Kidney epithelial cell (primary cell): ENCODE results near the gene NACC2. TPM values are rescaled to one million over a fixed set of nuclear protein-coding genes. Genes with fewer than 3 reads are reported as not detected.

Source experiments
- DNase-seq: peaks from one replicate; pipeline ENCODE4 v3.0.0-alpha.2; 2010; ENCODE audit warnings: low read depth
- H3K27me3 ChIP-seq: 2 replicates; pipeline ENCODE4 v1.6.0; 2011; ENCODE audit warnings: low read length; ENCODE audit not compliant: control insufficient read depth, insufficient read depth
- H3K36me3 ChIP-seq: 2 replicates; pipeline ENCODE4 v1.5.1; 2011; ENCODE audit warnings: low read length; ENCODE audit not compliant: control insufficient read depth, insufficient read depth
- H3K4me3 ChIP-seq: 2 replicates; pipeline ENCODE4 v1.5.1; 2011; ENCODE audit warnings: low read depth, mild to moderate bottlenecking, control low read depth, low read length
- CTCF ChIP-seq: IDR thresholded peaks from 2 replicates; pipeline ENCODE4 v1.5.1; 2011; ENCODE audit warnings: mild to moderate bottlenecking, moderate library complexity, low read length, control low read depth, inconsistent platforms; ENCODE audit not compliant: insufficient read depth, poor library complexity, severe bottlenecking
- total RNA-seq: library from RNA; depleted of rRNA; stranded (reverse); fragments of >200 nt; gene quantifications from 2 replicates; pipeline ENCODE4 v1.2.3, GENCODE V29; 2015

Gene NACC2
- total RNA-seq, 1 donor from 2014 or later: 26.0 TPM

DNA sequence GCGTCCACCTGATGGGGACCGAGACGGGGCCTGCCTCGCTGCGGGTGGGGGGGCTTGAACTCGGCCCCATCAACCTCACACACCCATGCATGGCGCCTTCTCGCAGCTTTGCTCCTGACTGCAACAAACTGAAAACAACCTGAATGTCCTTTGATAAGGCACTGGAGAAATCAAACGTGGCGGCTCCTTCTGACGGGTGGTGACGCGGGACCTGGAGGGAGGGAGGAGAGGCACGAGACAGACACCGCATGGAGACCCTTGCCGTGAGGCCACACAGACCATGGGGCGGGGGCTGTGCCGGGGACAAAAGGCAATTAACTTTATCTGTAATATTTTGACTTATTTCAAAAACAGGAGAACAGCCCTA is 48.6 kb downstream of the NACC2 start:
- H3K4me3 ChIP-seq: no peak overlapping the region
- no peaks in the 10 kb centered on the region for H3K27me3 ChIP-seq
- no peak for DNase-seq
- H3K36me3 ChIP-seq: peaks cover 4% of the 10 kb centered on the region
- no peak for TF ChIP-seq CTCF

- no peak for TF ChIP-seq CTCF
- no peak overlapping the region for H3K4me3 ChIP-seq
- DNase-seq: no peak
- peaks cover 4% of the 10 kb centered on the region for H3K36me3 ChIP-seq
- H3K27me3 ChIP-seq: no peaks in the 10 kb centered on the region
These were observed 49.2 kb downstream of the NACC2 start for GRCh38 chr9:136045595-136046553.

DNA sequence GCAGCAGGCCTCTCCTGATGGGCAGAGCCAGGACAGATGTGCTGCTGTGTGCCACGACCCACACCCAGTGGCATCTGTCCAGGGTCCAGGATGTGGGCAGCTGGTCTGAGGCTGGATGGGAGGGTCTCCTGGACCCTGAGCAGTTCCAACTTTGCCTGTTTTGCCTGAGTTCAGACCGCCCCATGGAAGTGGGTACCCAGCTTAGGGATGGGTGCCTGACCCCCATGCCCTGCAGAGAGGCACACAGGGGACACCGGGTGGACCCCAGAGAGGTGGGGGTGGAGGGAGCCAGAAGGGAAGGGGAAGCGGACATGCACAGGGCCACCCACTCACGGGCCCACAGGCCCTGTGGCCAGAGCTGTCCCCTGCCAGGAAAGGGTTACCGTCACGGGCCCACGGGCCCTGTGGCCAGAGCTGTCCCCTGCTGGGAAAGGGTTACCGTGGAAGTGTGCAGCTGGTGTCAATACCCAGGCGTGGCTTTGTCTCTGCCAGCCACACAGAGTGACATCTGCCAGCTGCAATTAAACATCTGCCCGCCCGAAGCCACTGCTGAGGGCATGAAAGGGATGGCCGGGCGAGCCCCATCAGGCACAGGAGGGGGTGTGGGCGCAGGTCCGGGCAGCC is 50.0 kb downstream of the NACC2 start:
- Histone ChIP-seq H3K4me3 (no peak overlapping the region), H3K36me3 (peaks cover 4% of the 10 kb centered on the region), H3K27me3 (no peaks in the 10 kb centered on the region)
- TF ChIP-seq CTCF: no peak
- no peak for DNase-seq

- Histone ChIP-seq H3K4me3 (no peak overlapping the region), H3K27me3 (no peaks in the 10 kb centered on the region), H3K36me3 (peaks cover 4% of the 10 kb centered on the region)
- TF ChIP-seq CTCF: no peak
- no peak for DNase-seq
These were observed 50.7 kb downstream of the NACC2 start for GRCh38 chr9:136044207-136044970.

GRCh38 chr9:136043441-136043991 is 51.6 kb downstream of the NACC2 start:
- H3K36me3 ChIP-seq: peaks cover 1% of the 10 kb centered on the region
- no peak for TF ChIP-seq CTCF
- no peaks in the 10 kb centered on the region for H3K27me3 ChIP-seq
- H3K4me3 ChIP-seq: no peak overlapping the region
- DNase-seq: no peak
